Pancreas (tissue), 10 donors: ENCODE measurements around the gene MRPL4. TPM values are rescaled to one million over a fixed set of nuclear protein-coding genes. Genes with fewer than 3 reads are reported as not detected.

ENCODE experiments used
- ATAC-seq, 4 donors: fragments of 200-7000 bp; cut with Tn5 transposase; one replicate each; pipeline versions ENCODE4 v1.8.0 to v1.9.1; 2020; ENCODE audit warnings: mild to moderate bottlenecking in 4 of 4, moderate library complexity in 4 of 4
- DNase-seq, 6 donors: peaks; one replicate each; pipeline ENCODE4 v3.0.0-alpha.2; 2020
- FAIRE-seq: peaks from 2 replicates; lab custom pipeline; 2012; peaks lifted over from hg19 to GRCh38; lab: Jason Lieb, UNC
- H3K27ac ChIP-seq, 4 donors: fragments of 200-600 bp; sonication (generic); 1 replicate in 3 of 4; 2 replicates in 1 of 4; pipeline versions ENCODE4 v1.5.0 to v1.8.0; 2020
- H3K27me3 ChIP-seq, 4 donors: fragments of 200-600 bp; one replicate each; pipeline ENCODE4 v1.8.0; 2021
- H3K36me3 ChIP-seq, 3 donors: fragments of 200-600 bp; sonication (generic) in 1 of 3; one replicate each; pipeline versions ENCODE4 v1.5.0 to v1.8.0; 2020 to 2021
- H3K4me1 ChIP-seq, 3 donors: fragments of 200-600 bp; one replicate each; pipeline ENCODE4 v1.8.0; 2021
- H3K4me3 ChIP-seq, 4 donors: fragments of 200-600 bp; sonication (generic) in 2 of 4; one replicate each; pipeline versions ENCODE4 v1.5.0 to v1.8.0; 2020 to 2021
- H3K9me3 ChIP-seq, 4 donors: fragments of 200-600 bp; one replicate each; pipeline ENCODE4 v1.8.0; 2021
- WGBS, 2 donors: extraction: QIAGEN DNeasy Blood & Tissue Kit; methylation state at CpG; one replicate each; pipeline ENCODE4 v1.1.7; 2013; 5-methylcytosine and 5-hydroxymethylcytosine counted together
- intact Hi-C, 3 donors: fragments of 100-400 bp; cut with DNase I; formaldehyde crosslinking; loops; one replicate each; pipeline versions ENCODE4 v1.11.1 to v1.14.2; 2022
- polyA plus RNA-seq, 2 donors: library from polyadenylated mRNA; stranded (reverse); fragments of 200-250 nt; gene quantifications; one replicate each; pipeline ENCODE4 v1.2.3, GENCODE V29; 2013
- total RNA-seq, 6 donors: library from RNA; stranded (reverse); fragmentation: NEBNext Ultra II Directional in 4 of 6; extraction: Animal tissue kit (Norgen Biotek cat#: 25700) in 4 of 6; gene quantifications; one replicate each; pipeline versions ENCODE4 v1.2.1 to v1.2.4, GENCODE V29; 2021 to 2023
- TF ChIP-seq, protein P1 (sequence below), 4 donors: fragments of 200-600 bp; sonication (generic) in 3 of 4; IDR thresholded peaks; one replicate each; pipeline versions ENCODE4 v1.5.0 to v1.8.0; 2021; ENCODE audit warnings: antibody characterized with exemption in 4 of 4
- donor health status: healthy with polysubstance abuse.
- donor health status: DM: no; HTN: no; CAD: no; lungs with moderate emphysema.
- donor health status: DM: no; HTN: no; CAD: no.
- donor health status: control.
- donor health status: control.
- donor health status: Bipolar disorder and iron deficiency.
- donor health status: DM: yes; HTN: yes; CAD: no.
- donor health status: DM: no; HTN: no; CAD: no.
- donor health status: DM: no; HTN: no; CAD: no.
- donor health status: DM: yes; HTN: yes; CAD: no.

Gene MRPL4
- total and polyA plus RNA-seq, 8 donors = 9.9 to 34.4 (median 16.3) TPM

DNA sequence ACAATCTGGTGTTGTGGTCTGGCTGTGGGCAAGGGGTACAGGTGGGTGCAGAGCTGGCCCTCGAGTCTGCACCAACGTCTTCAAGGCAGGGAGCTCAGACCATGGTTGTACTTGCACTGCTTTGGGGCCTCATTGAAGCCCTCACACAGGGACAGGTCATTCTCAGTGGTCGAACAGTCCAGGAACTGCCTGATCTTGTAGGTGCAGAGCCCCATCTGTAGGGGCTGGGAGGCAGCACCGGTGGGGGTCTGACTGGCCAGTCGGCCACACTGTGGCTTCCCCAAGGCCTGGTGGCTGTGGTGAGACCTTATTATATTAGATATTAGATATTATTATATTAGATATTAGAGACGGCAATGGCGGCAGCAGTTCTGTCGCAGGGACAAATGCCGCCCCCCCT lies 34.9 kb upstream of the MRPL4 start:
- no peak for ATAC-seq
- TF ChIP-seq, protein P1, sequence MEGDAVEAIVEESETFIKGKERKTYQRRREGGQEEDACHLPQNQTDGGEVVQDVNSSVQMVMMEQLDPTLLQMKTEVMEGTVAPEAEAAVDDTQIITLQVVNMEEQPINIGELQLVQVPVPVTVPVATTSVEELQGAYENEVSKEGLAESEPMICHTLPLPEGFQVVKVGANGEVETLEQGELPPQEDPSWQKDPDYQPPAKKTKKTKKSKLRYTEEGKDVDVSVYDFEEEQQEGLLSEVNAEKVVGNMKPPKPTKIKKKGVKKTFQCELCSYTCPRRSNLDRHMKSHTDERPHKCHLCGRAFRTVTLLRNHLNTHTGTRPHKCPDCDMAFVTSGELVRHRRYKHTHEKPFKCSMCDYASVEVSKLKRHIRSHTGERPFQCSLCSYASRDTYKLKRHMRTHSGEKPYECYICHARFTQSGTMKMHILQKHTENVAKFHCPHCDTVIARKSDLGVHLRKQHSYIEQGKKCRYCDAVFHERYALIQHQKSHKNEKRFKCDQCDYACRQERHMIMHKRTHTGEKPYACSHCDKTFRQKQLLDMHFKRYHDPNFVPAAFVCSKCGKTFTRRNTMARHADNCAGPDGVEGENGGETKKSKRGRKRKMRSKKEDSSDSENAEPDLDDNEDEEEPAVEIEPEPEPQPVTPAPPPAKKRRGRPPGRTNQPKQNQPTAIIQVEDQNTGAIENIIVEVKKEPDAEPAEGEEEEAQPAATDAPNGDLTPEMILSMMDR (IDR thresholded peaks at IDR 0.05) = no peak
- intact Hi-C loops = no loop called here
- FAIRE-seq = no peak
- no peak for DNase-seq
- H3K27ac ChIP-seq = no peak overlapping the region
- no peaks in the 10 kb centered on the region for H3K27me3 ChIP-seq
- no peaks in the 10 kb centered on the region for H3K4me1 ChIP-seq
- no peaks in the 10 kb centered on the region for H3K9me3 ChIP-seq
- no peaks in the 10 kb centered on the region for H3K36me3 ChIP-seq
- no peak overlapping the region for H3K4me3 ChIP-seq
- WGBS, 2 donors = 69 to 81% methylated on average over 9 of the region's 9 CpGs

DNA sequence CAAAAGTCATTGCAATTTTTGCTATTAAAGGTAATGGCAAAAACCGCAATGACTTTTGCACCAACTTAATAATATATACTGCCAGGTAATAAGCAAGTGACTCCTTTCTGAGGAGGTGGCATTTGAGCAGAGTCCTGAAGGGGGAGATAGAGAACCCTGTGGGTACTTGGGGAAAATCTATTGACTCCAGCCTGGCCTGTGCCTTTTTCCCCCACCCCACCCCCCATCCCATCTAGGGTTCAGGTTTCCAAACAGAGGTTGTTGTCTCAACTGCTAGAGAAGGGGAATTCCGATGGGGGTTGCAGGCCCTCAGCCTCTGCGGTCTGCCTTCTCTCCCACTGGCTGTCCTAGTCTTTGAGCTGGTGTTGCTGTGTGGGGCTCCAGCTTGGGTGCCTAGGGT lies 32.3 kb upstream of the MRPL4 start:
- 18 to 23% methylated on average over 3 of the region's 3 CpGs for WGBS, 2 donors
- Histone ChIP-seq H3K27me3 (no peaks in the 10 kb centered on the region), H3K4me3 (no peak overlapping the region), H3K4me1 (no peaks in the 10 kb centered on the region), H3K27ac (no peak overlapping the region), H3K9me3 (no peaks in the 10 kb centered on the region), H3K36me3 (no peaks in the 10 kb centered on the region)
- intact Hi-C loops = no loop called here
- TF ChIP-seq, protein P1 (IDR thresholded peaks at IDR 0.05) = no peak
- ATAC-seq = peak in 3 of 4 donors; percentile 55 to 77 (median 64)
- no peak for FAIRE-seq
- DNase-seq = no peak

DNA sequence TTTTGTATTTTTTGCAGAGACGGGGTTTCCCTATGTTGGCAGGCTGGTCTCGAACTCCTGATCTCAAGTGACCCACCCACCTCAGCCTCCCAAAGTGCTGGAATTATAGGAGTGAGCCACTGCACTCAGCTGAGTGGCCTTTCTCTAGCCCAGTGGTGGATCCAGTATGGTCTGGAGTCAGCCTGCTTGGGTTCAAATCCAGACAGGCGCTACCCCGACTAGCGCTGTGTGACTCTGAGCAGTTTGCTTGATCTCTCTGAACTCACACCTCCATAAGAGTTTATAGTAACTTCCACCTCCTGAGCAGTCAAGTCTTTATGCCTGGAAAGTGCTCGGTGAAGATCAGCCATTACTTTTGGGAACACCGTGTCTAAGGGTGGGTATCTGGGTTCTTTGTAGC lies 31.3 kb upstream of the MRPL4 start:
- ATAC-seq (no peak), FAIRE-seq (no peak), DNase-seq (no peak)
- no peaks in the 10 kb centered on the region for H3K4me1 ChIP-seq
- 85% methylated on average over 7 of the region's 7 CpGs for WGBS, 2 donors
- TF ChIP-seq, protein P1 (IDR thresholded peaks at IDR 0.05) = no peak
- H3K27me3 ChIP-seq = no peaks in the 10 kb centered on the region
- no peak overlapping the region for H3K4me3 ChIP-seq
- no peaks in the 10 kb centered on the region for H3K9me3 ChIP-seq
- no peak overlapping the region for H3K27ac ChIP-seq
- H3K36me3 ChIP-seq = no peaks in the 10 kb centered on the region
- intact Hi-C loops = no loop called here

DNA sequence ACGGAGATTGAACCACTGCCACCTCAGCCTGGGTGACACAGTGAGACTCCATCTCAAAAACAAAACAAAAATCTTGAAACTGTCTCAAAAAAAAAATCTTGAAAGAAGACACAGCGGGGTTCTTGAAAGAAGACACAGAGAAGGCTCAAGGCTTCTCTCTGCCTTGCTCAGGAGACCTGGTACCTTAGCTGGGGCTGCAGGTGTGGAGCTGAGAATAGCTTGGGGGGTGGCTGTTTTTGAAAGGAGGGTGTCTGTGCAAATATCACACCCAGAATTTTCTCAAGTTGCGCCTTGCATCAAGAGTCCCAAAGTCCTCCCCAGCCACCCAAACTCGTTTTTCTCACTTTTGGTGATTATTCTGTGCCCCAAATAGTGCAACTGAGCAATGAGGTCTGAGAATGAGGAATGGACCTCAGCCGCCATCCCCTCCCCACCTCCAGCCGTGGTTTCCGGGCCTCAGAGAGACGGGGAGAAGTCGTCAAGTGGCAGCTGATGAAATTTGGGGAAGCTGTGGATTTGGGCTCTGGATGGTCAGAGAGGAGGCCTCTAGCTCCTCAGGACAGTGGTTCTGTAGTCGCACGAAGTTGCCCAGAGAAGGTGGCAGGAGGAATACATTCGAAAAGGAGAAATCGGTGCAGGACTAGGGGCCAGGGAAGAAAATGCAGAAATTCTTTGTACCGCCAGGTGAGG lies 29.7 kb upstream of the MRPL4 start:
- no peak overlapping the region for H3K27ac ChIP-seq
- ATAC-seq = peak in 1 of 4 donors; percentile 42
- no peak for DNase-seq
- no peak overlapping the region for H3K4me3 ChIP-seq
- no peaks in the 10 kb centered on the region for H3K9me3 ChIP-seq
- intact Hi-C loops = no loop called here
- WGBS, 2 donors = 77 to 82% methylated on average over 13 to 14 of the region's 14 CpGs
- H3K36me3 ChIP-seq = no peaks in the 10 kb centered on the region
- TF ChIP-seq, protein P1 (IDR thresholded peaks at IDR 0.05) = no peak
- no peaks in the 10 kb centered on the region for H3K27me3 ChIP-seq
- no peak for FAIRE-seq
- H3K4me1 ChIP-seq = no peaks in the 10 kb centered on the region

DNA sequence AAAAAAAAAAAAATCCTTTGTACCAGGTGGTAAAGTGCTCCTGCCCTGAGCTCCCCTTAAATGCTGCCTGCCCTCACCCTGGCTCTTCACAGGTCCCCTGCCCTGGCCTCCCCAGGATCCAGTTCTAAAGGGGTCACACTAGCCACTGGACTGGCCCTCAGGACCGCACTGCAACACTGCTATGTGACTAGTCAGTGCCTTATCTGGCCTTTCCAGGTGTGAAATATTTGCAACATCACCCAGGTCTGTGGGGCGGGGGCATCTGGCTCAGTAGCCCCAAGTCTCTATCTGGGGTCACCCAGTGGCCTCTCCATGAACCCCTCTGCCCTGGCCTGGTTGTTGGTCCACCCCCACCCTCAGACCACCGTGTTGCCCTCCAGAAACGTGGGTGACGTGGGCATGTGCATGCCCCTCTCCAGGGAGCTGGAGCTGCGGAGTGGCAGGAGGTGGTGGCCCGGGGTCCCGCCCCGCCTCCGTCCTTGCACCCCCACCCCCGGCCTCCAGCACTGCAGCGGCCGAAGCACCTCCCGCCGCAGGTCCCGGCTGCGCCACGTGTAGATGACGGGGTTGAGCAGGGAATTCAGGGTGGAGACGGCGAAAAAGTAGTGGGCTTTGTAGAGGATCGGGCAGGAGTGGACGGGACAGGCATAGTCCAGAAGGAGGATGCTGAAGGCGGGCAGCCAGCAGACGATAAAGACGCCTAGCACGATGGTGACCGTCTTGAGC lies 28.4 kb upstream of the MRPL4 start:
- intact Hi-C loops = no loop called here
- WGBS, 2 donors = 91 to 94% methylated on average over 28 of the region's 28 CpGs
- H3K9me3 ChIP-seq = no peaks in the 10 kb centered on the region
- no peaks in the 10 kb centered on the region for H3K36me3 ChIP-seq
- no peak overlapping the region for H3K27ac ChIP-seq
- TF ChIP-seq, protein P1 (IDR thresholded peaks at IDR 0.05) = no peak
- no peak for ATAC-seq
- H3K4me3 ChIP-seq = no peak overlapping the region
- no peak for DNase-seq
- H3K27me3 ChIP-seq = no peaks in the 10 kb centered on the region
- no peak for FAIRE-seq
- H3K4me1 ChIP-seq = no peaks in the 10 kb centered on the region
